NCI-H2196 (cell line): ENCODE results near the gene GALNS.
"Not testable (repeated sequence)": the region's sequence is repeated elsewhere in the genome, so short reads cannot be mapped to it uniquely, and the experiment has no call there.

ENCODE experiments used
- DNase-seq: peaks from one replicate; lab custom pipeline; 2025; ENCODE audit not compliant: unreplicated experiment; lab: John Stamatoyannopoulos, UW

GALNS gene, protein sequence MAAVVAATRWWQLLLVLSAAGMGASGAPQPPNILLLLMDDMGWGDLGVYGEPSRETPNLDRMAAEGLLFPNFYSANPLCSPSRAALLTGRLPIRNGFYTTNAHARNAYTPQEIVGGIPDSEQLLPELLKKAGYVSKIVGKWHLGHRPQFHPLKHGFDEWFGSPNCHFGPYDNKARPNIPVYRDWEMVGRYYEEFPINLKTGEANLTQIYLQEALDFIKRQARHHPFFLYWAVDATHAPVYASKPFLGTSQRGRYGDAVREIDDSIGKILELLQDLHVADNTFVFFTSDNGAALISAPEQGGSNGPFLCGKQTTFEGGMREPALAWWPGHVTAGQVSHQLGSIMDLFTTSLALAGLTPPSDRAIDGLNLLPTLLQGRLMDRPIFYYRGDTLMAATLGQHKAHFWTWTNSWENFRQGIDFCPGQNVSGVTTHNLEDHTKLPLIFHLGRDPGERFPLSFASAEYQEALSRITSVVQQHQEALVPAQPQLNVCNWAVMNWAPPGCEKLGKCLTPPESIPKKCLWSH

DNA sequence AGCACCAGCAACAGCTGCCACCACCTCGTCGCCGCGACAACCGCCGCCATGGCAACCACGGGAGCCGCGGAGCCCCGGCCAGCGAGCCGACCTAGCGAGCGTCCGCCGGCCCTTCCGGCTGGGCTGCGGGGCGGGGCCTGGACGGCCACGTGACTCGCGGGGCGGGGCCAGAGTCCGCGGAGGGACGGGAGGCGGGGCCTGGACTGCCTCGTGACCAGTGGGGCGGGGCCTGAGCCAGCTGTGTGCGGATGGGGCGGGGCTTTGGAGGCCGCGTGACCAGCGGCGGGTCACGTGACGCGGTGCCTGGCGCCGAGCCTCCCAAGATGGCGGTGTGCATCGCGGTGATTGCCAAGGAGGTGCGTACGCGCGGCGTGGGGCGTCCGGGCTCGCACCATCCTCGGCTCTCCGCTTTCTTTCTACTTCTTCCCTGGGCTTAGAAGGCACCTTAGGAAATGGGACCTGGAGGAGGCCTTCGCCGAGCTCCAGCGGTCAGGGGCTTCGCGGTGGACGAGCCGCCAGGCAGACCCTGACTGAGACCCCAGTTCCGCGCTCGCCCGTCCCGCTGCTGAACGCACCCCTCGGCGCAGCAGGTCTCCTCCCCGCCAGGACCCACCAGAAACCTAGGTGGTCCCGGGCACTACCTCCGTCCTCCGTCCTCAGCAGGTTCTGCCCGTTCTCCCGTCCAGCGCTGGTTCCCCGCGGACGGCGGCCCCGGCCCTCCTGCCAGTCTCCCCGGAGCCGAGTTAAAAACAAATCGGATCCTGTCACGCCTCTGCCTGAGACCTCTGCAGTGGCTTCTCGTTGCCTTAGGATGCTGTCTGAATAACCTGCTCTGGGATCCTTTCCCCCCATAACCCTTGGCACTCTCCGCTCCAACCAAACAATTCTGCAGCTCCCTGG is at the start of gene GALNS, which contains the start of gene TRAPPC2L:
Gene GALNS (minus strand): TSS at position 120 of the 900 bp plus-strand sequence. CDS start 70 bp downstream, at position 50.
Gene TRAPPC2L (plus strand): TSS at position 300 of the 900 bp plus-strand sequence. CDS start 24 bp downstream, at position 324.
- peak; percentile 92 for DNase-seq

DNA sequence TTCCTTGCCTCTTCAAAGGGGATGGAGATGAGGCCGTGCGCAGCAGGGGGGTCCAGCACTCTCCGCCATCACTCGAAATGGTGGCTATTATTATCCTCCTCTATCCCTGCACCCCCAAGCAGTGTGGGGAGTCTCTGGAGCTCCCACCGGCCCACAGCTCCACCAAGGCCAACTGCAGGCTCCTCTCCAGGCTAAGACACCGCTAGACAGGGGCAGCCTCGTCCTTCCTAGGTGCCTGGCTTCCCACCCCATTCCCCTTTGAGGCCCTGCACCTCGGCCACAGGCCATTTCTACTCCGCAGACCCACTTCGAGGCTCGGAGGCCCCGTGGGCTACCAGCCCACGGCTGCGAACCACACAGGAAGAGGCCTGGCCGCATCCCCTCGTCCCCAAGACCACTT is 49.3 kb upstream of the GALNS start:
- DNase-seq, result no peak

DNA sequence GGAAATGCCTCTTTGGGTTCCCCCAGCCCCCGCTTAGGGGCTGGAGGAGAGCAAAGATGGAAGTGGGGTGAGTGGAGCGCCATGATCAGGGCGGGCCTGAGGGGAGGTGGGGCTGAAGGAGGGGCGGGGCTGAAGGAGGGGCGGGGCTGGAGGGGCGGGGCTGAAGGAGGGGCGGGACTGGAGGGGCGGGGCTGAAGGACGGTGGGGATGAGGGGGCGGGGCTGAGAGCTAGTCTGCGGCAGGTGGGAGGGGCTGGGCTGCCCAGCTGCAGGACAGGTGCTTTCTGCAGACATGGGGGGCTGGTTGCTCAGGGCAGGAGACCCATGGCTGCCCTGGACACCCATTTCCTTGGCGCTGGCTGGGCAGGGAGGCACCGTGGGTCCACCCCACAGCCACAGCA is 48.8 kb upstream of the GALNS start:
- no peak for DNase-seq

DNA sequence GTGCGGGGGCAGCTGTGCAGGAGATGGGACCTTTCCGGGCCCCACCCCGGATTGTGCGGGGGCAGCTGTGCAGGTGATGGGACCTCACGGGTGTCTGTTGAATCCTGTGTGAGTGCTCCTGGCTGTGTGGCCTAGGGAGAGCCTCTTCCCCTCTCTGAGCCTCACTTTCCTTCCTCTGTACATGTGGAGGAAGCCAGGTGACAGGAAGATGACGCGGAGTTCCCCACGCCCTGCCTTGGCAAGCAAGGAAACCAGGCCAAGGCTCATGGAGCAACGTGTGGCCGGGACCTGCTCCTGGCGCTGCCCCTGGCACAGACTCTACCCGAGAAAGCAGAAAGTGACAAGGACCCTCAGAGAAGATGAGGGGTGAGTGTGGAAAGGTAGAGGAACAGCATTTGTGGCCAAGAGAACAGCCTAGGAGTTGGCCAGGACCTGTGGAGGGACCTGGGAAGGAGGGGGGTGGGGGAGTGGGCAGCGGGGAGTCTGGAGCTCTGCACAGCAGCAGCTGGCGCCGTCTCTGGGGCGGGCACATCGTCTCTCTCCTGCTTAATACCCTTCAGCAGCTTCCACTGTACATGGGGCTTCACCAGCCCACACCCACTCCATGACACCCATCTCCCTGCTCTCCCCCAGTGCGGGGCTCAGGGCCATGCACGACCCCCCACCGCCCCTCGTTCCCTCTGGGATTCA is 48.1 kb upstream of the GALNS start:
- DNase-seq, result no peak

DNA sequence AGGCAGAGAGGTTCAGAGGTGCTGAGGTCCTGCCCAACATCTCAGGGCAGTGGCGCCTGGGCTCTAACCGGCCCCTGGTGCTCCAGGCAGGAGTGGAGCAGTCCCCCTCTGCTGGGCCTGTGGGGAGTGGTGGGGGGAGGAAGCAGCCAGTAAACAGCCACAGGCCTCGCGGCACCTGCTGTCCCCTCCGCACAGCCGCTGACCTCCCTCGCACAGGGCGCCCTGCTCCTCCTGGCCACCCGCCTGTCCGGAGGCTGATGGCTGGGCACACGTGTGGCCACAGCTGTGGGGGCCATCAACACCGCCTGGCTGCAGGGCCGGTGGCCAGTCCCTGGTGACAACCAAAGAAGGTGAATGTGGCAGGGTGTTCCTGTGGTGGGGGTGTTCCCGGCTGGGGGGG is 46.5 kb upstream of the GALNS start:
- no peak for DNase-seq

DNA sequence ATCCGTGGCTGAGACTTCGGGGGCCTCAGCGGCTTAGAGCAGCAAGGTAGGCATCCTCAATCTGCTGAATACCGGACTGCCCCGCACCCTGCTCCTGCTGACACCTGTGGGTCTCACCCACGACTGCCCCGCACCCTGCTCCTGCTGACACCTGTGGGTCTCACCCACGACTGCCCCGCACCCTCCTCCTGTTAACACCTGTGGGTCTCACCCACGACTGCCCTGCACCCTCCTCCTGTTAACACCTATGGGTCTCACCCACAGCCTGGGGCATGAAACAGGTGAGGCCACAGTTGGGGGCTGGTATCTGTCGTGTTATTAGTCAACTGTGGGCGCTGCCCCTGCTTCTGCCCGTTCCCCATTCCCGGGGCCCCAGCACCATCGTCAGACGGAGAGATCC is 46.0 kb upstream of the GALNS start:
- no peak for DNase-seq

DNA sequence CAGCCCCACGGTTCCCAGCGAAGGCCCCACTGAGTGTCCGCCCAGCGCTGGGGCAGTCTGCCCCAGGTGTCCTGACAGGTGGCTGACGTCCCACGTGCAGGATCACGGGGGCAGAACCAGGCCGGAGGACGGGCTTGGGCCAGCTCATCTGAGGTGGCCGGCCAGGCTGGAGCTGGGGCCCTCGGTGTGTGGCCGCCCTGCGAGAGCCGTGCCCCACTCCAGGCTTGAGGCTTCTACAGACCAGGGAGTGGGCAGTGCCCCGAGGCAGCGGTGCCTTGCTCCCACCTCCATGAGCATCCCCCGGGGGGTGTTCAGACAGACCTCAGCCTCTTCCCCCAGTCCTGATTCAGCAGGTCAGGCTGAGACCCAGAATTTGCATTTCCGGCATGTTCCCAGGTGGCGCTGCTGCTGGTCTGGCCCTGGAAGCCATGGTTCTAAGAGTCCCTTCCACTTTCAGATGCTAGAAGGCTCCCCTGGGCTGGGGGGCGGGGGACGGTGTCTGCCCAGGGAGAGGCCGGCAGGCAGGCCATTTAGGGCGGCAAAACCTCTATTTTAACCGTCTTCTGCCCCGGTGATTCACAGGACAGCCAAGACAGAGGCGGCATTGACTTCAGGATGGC is 45.1 kb upstream of the GALNS start:
- DNase-seq, result no peak

DNA sequence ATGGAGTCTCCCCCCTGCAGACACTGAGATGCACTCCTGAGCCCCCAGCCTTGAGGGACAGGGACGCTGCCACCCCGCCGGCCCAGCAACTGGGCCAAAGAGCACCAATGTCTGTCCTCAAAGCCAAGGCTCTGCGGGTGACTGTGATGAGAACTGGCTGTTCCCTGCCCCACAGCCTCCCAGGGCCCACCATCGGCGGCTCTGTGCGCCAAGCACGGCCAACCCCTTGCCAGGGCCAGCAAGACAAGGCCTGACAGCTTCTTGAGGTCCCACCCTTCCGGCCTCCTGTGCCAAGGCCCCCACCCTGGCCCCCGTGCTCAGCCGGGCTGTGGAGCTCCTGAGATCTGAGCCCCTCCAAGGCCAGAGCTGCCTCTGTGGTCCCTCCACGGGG is 43.9 kb upstream of the GALNS start:
- no peak for DNase-seq

DNA sequence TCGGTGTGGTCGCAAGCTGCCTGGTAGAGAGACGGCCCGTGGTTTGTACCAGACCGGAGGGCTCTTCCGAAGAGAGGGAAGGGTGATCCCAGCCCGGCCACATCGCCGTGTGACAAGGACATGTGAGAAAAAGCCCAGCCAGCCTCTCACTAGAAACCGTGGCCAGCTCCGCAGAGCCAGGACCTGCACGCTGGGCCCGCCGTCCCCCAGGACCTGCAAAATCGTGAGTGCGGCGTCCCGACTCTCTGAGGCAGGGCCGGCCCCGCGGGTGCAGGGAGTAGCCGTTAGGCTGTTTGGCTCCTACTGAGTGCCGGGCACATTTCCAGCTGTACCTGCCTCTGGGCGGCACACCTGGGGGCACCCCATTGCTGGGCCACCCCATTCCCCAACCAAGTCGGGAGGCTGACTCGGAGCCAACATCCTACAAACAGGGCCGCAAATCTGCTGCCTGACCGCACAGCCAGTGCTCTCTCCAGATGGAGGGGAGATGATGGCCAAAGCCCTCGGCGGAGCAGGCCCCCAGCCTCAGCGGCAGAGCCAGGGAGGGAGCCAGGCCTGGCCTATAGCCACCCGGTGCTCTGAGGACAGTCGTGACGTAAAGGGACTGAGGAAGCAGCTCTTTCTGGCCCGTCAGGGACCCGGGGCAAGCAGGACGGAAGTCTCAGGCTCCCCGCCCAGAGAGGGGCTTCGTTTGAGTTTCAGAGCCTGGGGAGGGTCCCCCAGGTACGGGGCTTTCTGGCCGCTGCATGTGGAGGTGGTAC is 43.3 kb upstream of the GALNS start:
- DNase-seq, result no peak

DNA sequence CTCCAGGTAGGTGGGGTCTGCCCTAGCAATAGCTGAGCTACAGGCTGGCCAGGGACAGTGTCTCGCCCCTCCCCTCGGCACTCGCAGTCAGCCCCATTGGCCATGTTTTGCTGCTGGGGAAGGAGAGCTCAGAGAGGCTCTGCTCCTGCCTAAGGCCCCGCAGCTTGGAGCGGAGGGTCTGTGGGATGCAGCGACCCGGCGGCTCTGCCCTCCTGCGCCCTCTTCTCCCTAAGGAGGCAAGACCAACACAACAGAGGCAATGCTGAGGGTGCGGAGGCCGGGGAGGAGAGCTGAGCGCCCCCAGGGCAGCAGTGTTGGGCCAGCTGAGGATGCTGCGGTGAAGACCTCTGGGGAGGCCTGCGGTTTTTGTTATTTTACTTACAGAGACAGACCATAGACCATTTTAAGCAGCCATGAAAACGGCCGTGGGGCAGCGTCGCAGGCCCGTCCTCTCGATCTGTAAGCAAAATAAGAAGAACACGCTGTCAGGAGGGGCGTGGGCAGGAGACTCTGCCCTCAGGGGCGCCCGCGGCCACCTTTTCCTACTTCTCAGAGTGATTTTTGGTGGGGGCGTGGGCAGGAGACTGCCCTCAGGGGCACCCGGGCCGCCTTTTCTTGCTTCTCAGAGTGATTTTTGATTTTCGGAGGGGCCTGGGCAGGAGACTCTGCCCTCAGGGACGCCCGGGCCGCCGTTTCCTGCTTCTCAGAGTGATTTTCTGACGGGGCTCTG is 41.1 kb upstream of the GALNS start:
- no peak for DNase-seq

DNA sequence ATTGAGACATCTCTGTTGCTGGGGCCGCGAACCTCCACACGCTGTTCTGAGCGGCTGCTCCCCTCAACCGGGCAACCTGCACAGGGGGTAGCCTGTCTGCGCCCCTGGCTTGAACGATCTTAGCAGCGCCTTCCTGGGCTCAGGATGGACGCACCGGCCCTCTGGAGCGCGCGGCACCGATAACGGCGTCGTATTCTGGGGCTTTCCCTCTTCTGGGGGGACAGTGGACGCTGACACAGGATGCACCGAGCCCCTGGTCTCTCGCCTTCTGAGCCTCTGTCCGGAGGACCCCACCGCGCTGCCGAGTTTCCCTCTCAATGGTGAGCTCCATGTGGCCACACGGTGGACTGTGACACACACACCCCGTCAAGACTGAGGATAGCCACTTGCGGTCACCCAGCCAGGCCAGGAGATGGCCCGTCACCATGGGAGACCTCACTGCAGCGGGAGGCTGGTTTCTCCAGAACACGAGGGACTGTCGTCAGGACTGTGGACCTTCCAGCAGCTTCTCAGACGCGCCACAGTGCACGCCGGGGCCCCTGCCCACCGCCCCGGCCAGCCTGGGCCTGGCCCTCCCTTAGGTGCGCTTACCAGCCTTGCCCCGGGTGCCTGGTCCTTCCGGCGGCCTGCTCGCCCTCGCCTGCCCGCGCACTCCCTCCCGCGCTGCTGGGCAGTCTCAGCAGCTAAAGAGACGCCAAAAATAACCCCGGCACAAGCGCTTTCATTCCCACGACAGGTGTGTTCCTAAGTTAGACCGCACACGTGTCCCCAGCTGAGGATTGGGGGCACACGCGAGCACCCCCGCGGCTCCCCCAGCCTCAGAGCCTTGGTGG is 39.7 kb upstream of the GALNS start:
- DNase-seq, result no peak

DNA sequence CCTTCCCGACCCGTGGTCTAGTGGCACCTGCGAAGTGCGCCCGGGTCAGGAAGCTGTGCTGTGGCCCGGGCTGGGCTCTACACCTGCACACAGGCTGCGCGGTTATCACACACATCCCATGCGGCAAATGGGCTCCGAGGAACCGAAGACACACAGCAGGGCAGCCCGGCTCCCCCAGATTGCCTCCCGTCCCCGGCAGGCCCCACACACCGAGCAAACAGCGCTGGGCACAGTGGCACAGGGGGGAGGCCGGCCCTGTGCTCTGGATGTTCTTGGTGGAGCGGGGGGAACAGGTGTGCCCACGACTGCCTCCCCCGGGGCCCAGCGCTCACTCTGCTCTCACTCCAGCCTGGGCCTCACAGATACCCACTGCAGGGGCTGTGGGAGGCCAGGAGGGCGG is 38.6 kb upstream of the GALNS start:
- no peak for DNase-seq

DNA sequence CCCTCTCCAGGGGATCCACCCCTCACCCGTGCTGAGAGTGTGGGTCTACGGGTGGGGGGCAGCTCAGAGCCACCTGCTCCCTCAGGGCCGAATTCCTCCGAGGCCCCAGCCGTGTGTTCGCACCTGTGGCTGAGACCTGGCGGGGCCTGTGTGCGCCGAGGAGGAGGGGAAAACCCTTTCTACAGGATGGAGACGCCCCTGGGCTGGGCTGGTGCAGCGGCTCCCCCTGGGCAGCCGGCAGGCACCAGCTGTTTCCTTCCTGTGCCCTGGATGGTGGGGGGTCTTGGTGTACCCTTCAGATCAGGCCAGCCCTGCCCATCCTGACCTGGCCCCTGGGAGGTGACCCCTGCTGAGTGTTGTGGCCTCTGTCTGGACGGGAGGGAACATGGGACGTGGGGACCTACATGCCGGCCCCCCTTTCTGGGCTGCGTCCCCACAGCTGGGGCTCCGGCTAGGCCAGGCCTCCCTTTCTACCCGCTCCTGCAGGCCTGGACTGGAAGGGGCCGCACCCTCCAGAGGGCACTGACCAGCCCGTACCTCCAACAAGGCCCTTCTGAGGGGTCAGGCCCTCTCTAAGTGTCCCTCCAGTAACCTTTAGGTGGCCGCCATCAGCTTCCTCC is 38.0 kb upstream of the GALNS start:
- no peak for DNase-seq

DNA sequence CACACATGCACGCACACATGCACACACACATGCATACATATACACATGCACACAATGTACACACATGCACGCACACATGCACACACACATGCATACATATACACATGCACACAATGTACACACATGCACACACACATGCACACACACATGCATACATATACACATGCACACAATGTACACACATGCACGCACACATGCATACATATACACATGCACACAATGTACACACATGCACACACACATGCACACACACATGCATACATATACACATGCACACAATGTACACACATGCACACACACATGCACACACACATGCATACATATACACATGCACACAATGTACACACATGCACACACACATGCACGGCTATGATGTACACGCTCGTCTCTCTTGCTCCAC is 37.5 kb upstream of the GALNS start:
- DNase-seq, result not testable (repeated sequence)

DNA sequence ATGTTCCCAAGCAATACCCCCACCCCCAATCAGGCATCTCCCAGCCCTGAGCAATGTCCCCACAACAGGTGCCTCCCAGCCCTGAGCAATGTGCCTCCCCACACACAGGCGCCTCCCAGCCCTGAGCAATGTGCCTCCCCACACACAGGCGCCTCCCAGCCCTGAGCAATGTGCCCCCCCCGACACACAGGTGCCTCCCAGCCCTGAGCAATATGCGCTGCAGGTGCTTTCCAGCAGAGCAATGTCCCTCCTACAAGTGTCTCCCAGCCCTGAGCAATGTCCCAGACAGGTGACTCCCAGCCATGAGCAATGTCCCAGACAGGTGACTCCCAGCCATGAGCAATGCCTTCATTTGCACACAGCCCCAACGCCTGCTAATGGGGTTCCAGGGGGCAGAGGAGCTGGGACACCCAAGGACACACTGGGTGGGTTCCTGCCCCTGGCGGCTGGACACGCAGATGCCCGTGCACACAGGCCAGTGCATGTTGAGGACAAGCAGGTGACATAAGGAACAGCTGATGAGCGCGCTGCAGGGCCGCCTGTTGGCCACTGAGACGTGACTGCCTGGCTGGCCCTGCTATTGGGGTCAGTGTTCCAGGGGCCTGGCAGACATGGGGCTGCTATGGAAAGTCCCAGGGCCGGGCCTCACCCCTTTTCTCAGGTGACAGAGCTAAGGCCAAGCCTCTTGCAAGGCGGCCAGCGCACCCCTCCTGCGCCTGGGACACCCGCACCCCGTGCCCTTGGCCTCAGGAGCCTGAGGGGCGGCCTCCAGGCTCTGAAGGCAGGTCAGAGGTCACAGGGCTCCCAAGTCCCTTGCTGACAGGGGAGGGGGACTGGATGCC is 36.6 kb upstream of the GALNS start:
- no peak for DNase-seq

DNA sequence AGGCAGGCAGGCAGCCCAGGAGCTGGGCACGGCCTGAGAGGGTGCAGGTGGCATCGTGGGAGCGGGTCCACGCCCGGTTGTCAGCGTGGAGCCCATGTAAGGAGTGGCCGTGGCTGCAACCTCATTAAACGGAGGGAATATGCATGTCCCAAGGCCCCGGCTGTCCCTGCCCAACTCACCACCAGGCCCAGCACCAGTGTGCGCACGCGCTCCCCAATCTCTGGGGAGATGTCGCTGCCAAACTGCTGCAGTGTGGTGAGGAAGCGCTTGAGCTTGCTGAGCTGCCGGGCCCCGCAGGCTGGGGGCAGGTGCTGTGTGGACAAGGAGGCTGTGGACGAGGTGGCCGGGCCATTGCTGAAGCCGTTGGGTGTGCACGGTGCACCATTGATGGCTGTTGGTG is 35.3 kb upstream of the GALNS start:
- no peak for DNase-seq

DNA sequence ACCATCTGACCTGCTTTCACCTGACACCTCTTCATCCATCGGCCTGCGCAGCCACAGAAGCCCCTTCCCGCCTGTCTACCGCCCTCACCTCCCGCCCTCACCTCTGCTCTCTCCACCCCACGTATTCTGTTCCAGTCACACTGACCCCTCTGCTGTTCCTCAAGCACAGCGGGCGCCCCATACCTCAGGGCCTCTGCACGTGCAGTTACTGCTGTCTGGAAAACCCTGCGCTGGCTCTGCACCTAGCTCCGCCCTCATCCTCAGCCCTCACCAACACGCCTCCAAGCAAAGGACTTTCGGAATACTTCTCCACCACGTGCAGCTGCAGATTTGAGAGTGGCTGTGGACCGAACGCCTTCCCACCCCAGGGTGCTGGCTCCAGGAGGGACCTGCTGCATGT is 34.3 kb upstream of the GALNS start:
- DNase-seq, result no peak
